PC-3 (cell line): ENCODE measurements around the gene MAST4.

Experiments
- CTCF ChIP-seq: fragments of 300-600 bp; sonication (generic); conservative IDR thresholded peaks from 2 replicates; pipeline ENCODE4 v1.5.1; 2017; ENCODE audit warnings: antibody characterized with exemption, low read depth, mild to moderate bottlenecking, low read length
- EZH2 ChIP-seq: fragments of 300-600 bp; sonication (generic); IDR thresholded peaks from one replicate; pipeline ENCODE4 v1.6.1; 2017; ENCODE audit warnings: antibody characterized with exemption, mild to moderate bottlenecking, low read length; ENCODE audit not compliant: unreplicated experiment
- EZH2phosphoT487 ChIP-seq: fragments of 300-600 bp; sonication (generic); IDR thresholded peaks from 2 replicates; pipeline ENCODE4 v1.6.1; 2018; ENCODE audit warnings: mild to moderate bottlenecking, antibody characterized with exemption, low read length, borderline replicate concordance

GRCh38 chr5:66854416-66854815, 258.2 kb downstream of the MAST4 start:
- TF ChIP-seq CTCF (no peak), EZH2phosphoT487 (no peak), EZH2 (no peak)
